Large intestine (tissue), 3 donors: ENCODE results near the gene ME2. TPM values are rescaled to one million over a fixed set of nuclear protein-coding genes. Genes with fewer than 3 reads are reported as not detected.
"Not testable (repeated sequence)": the region's sequence is repeated elsewhere in the genome, so short reads cannot be mapped to it uniquely, and the experiment has no call there.

ENCODE experiments used
- DNase-seq, 2 donors: peaks; one replicate each; pipeline versions ENCODE4 v3.0.0 to v3.0.0-alpha.2; 2013
- H3K27ac ChIP-seq: one replicate; pipeline ENCODE4 v1.5.1; 2013; ENCODE audit warnings: low read length
- H3K27me3 ChIP-seq: 2 replicates; pipeline ENCODE4 v1.6.1; 2013; ENCODE audit warnings: low read length; ENCODE audit not compliant: control insufficient read depth, insufficient read depth
- H3K36me3 ChIP-seq: 2 replicates; pipeline ENCODE4 v1.6.1; 2013; ENCODE audit warnings: low read length; ENCODE audit not compliant: control insufficient read depth, insufficient read depth
- H3K4me1 ChIP-seq: one replicate; pipeline ENCODE4 v1.6.1; 2013; ENCODE audit warnings: low read length; ENCODE audit not compliant: control insufficient read depth, insufficient read depth
- H3K4me3 ChIP-seq: one replicate; pipeline ENCODE4 v1.5.1; 2013; ENCODE audit warnings: low read length
- H3K9me3 ChIP-seq: one replicate; pipeline ENCODE4 v1.6.1; 2013; ENCODE audit warnings: mild to moderate bottlenecking, low read depth, low read length, moderate library complexity; ENCODE audit not compliant: control insufficient read depth
- WGBS: methylation state at CpG from one replicate; pipeline ENCODE4 v1.1.5; 2013; ENCODE audit warnings: low lambda C conversion rate; ENCODE audit not compliant: insufficient coverage; 5-methylcytosine and 5-hydroxymethylcytosine counted together
- polyA plus RNA-seq: library from polyadenylated mRNA; unstranded; fragments of 120-200 nt; gene quantifications from one replicate; pipeline ENCODE4 v1.2.1, GENCODE V29; 2013

Gene ME2
- polyA plus RNA-seq, 1 donor = 50.2 TPM

GRCh38 chr18:50844554-50844953 is 34.4 kb upstream of the ME2 start:
- Histone ChIP-seq H3K36me3 (no peaks in the 10 kb centered on the region), H3K27me3 (no peaks in the 10 kb centered on the region), H3K9me3 (no peaks in the 10 kb centered on the region), H3K4me1 (peaks cover 3% of the 10 kb centered on the region), H3K27ac (no peak overlapping the region), H3K4me3 (no peak overlapping the region)
- WGBS = 92% methylated on average over 3 of the region's 6 CpGs
- no peak for DNase-seq

- Histone ChIP-seq H3K27ac (no peak overlapping the region), H3K4me1 (no peaks in the 10 kb centered on the region), H3K4me3 (no peak overlapping the region), H3K36me3 (no peaks in the 10 kb centered on the region), H3K27me3 (no peaks in the 10 kb centered on the region), H3K9me3 (no peaks in the 10 kb centered on the region)
- DNase-seq = no peak
- whole genome bisulfite sequencing = 80% methylated on average over 1 of the region's 3 CpGs
These were observed 34.0 kb upstream of the ME2 start for GRCh38 chr18:50844960-50845359.

GRCh38 chr18:50847192-50847591 is 31.7 kb upstream of the ME2 start:
- Histone ChIP-seq H3K4me1 (no peaks in the 10 kb centered on the region), H3K4me3 (no peak overlapping the region), H3K9me3 (no peaks in the 10 kb centered on the region), H3K27ac (no peak overlapping the region), H3K36me3 (no peaks in the 10 kb centered on the region), H3K27me3 (no peaks in the 10 kb centered on the region)
- WGBS = 100% methylated on average over 2 of the region's 4 CpGs
- DNase-seq = no peak

GRCh38 chr18:50848061-50848551 is 30.8 kb upstream of the ME2 start:
- DNase-seq = no peak
- Histone ChIP-seq H3K27me3 (no peaks in the 10 kb centered on the region), H3K9me3 (no peaks in the 10 kb centered on the region), H3K4me1 (peaks cover 6% of the 10 kb centered on the region), H3K27ac (no peak overlapping the region), H3K36me3 (no peaks in the 10 kb centered on the region), H3K4me3 (no peak overlapping the region)
- WGBS = 73% methylated on average over 2 of the region's 7 CpGs

GRCh38 chr18:50848991-50849390 is 29.9 kb upstream of the ME2 start:
- Histone ChIP-seq H3K4me1 (peaks cover 9% of the 10 kb centered on the region), H3K36me3 (no peaks in the 10 kb centered on the region), H3K4me3 (no peak overlapping the region), H3K27me3 (no peaks in the 10 kb centered on the region), H3K27ac (no peak overlapping the region), H3K9me3 (no peaks in the 10 kb centered on the region)
- no CpG with 5 or more reads among the region's 1 CpG for WGBS
- DNase-seq = no peak

- peaks cover 13% of the 10 kb centered on the region for H3K4me1 ChIP-seq
- WGBS = no CpG with 5 or more reads among the region's 3 CpGs
- H3K27ac ChIP-seq = no peak overlapping the region
- H3K4me3 ChIP-seq = no peak overlapping the region
- DNase-seq = no peak
- no peaks in the 10 kb centered on the region for H3K9me3 ChIP-seq
- no peaks in the 10 kb centered on the region for H3K36me3 ChIP-seq
- H3K27me3 ChIP-seq = no peaks in the 10 kb centered on the region
These were observed 29.5 kb upstream of the ME2 start for GRCh38 chr18:50849419-50849821.

GRCh38 chr18:50850307-50851065 is 28.4 kb upstream of the ME2 start:
- H3K4me3 ChIP-seq = no peak overlapping the region
- no CpG with 5 or more reads among the region's 5 CpGs for WGBS
- H3K27ac ChIP-seq = no peak overlapping the region

GRCh38 chr18:50853863-50854271 is 25.1 kb upstream of the ME2 start:
- Histone ChIP-seq H3K27me3 (no peaks in the 10 kb centered on the region), H3K36me3 (no peaks in the 10 kb centered on the region), H3K4me1 (peaks cover 20% of the 10 kb centered on the region), H3K9me3 (no peaks in the 10 kb centered on the region), H3K27ac (peak overlapping the region; percentile 80), H3K4me3 (no peak overlapping the region)
- WGBS = no CpG with 5 or more reads among the region's 6 CpGs
- peak; percentile 77 to 91 for DNase-seq

More at GRCh38 chr18:50850307-50851065, 28.4 kb upstream of the ME2 start:
- H3K27me3 ChIP-seq = no peaks in the 10 kb centered on the region
- no peaks in the 10 kb centered on the region for H3K9me3 ChIP-seq
- no peak for DNase-seq
- H3K36me3 ChIP-seq = no peaks in the 10 kb centered on the region
- H3K4me1 ChIP-seq = peaks cover 20% of the 10 kb centered on the region

GRCh38 chr18:50855976-50856757 is 22.8 kb upstream of the ME2 start:
- Histone ChIP-seq H3K4me1 (peaks cover 31% of the 10 kb centered on the region), H3K27me3 (no peaks in the 10 kb centered on the region), H3K4me3 (no peak overlapping the region), H3K27ac (no peak overlapping the region), H3K9me3 (no peaks in the 10 kb centered on the region), H3K36me3 (no peaks in the 10 kb centered on the region)
- no peak for DNase-seq
- 94% methylated on average over 2 of the region's 13 CpGs for WGBS

- not testable (repeated sequence) for H3K27me3 ChIP-seq, DNase-seq, H3K27ac ChIP-seq, H3K9me3 ChIP-seq, H3K36me3 ChIP-seq, H3K4me3 ChIP-seq
- WGBS = 14% methylated on average over 1 of the region's 5 CpGs
- H3K4me1 ChIP-seq = peaks cover 31% of the 10 kb centered on the region
These were observed 21.8 kb upstream of the ME2 start for GRCh38 chr18:50857166-50857565.
